SK-N-SH (cell line): ENCODE results near the gene CCDC6.
A peak's percentile ranks its signal among the peaks of the same experiment; 100 is the strongest.

Source experiments
- CTCF ChIP-seq: fragments of 200-600 bp; sonication (generic); IDR thresholded peaks from 2 replicates; pipeline ENCODE4 v1.6.1; 2017; ENCODE audit warnings: antibody characterized with exemption, mild to moderate bottlenecking, moderate library complexity
- ELF1 ChIP-seq: IDR thresholded peaks from 2 replicates; pipeline ENCODE4 v1.4.0; 2012
- POLR2AphosphoS5 ChIP-seq: IDR thresholded peaks from 2 replicates; pipeline ENCODE4 v1.6.1; 2012; ENCODE audit warnings: low read depth, low read length
- RCOR1 ChIP-seq: fragments of 150-350 bp; IDR thresholded peaks from 2 replicates; pipeline ENCODE4 v1.6.1; 2017; ENCODE audit warnings: antibody characterized with exemption, low read length

DNA sequence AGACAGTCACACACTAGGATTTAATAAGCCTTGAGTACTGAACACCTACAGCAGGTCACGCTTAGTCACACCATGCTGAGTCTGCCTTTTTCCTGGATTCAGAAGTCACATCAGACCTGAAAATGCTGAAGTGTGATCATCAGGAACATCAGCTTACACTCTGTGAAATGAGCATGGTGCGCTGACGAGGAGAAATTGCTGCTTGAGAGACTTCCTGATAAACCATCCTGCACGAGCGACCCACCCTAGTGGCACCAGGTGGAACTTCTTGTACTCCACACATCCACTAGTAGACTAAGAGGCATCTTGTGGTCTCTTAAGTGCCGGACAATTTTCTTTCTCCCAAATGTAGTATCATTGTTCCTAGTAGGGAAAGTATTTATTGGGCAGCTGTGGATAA is 101.3 kb downstream of the CCDC6 start:
- peak; percentile 50 for TF ChIP-seq CTCF
- no peak for TF ChIP-seq RCOR1
- no peak for TF ChIP-seq POLR2AphosphoS5
- TF ChIP-seq ELF1: no peak
